Measurements from ENCODE around the gene RDX.
"Not testable (repeated sequence)": the region's sequence is repeated elsewhere in the genome, so short reads cannot be mapped to it uniquely, and the experiment has no call there.

RDX gene

DNA sequence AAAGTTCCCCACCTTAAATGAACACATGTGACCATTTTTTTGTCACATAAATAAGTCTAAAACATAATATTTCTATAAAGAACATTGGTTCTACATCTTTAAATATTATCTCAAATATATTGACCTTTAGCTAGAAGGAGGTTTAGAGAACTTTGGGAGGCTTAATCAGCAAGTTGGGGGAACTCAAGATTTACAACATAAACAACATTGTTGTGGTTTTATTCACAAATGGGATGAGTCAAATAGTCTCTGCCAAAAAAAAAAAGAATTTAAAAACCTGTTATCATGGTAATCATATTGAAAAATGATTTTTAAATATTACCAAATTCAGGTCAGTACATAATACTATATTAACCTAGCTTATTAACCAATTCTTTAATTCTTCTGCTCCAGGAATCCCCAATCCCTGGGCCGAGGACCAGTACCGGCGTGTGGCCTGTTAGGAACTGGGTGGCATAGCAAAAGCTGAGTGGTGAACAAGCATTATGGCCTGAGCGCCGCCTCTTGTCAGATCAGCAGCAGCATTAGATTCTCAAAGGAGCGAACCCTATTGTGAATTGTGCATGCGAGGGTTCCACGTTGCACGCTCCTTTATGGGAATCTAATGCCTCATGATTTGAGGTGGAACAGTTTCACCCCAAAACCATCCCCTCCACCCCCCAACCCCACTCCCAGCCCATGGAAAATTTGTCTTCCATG is 98.2 kb downstream of the RDX start:
- DNase-seq, result no peak

DNA sequence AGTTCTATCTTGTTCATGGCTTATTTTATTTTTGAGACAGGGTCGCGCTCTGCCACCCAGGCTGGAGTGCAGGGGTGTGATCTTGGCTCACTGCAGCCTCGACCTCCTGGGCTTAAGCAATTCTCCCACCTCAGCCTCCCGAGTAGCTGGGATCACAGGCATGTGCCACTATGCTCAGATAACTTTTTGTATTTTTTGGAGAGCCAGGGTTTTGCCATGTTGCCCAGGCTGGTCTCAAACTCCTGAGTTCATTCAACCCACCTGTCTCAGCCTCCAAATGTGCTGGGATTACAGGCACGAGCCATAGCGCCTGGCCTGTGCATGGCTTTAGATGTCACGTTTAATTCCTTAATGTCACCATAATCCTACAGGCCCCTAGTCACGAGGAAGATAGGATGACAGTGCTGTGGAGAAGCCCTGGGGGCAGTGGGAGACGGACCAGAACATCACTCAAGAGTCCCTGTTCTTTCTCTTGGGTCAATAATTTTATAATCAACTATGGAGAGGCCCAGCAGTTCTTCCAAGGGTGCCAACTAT is 99.5 kb downstream of the RDX start:
- no peak for DNase-seq

DNA sequence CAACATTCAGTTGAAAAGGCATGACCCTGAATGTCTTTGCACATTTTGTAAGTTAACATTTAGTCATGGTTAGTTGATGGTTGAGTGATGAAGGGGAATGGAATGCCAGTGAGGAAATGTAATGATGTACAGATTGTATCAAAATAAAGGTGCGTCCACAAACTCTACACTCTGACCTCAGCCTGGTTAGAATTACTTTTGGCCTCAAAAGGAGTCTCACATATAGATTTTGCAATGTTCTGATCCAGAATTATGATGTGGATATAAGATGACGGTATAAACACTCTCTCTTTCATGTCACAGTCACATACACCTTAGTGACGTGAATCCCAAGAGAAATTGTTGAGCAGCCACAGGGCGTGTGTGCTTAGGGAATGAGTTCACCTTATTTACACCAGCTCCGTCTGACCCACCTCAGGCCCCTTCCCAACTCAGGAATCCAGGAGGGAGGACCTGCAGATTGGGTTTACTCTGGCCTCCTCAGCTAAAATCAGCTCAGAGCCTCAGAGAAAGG is 100.1 kb downstream of the RDX start:
- DNase-seq, result no peak

DNA sequence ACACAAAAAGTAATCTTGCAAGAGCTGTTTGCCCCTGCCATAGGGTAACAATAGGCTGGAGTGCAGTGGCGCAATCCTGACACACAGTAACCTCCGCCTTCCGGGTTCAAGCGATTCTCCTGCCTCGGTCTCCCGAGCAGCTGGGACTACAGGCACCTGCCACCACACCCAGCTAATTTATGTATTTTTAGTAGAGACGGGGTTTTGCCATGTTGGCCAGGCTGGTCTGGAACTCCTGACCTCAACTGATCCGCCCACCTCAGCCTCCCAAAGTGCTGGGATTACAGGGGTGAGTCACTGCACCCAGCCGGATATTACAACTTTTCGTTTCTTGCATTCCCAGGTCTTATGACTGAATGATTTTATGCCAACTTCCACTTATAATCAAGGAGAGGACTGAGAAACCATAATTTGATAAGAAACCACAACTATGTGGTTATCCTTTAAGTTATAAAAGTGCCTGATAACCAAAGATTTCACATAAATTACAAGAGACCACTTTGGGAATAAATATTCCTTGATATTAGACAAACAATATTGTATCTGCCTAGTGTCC is 102.1 kb downstream of the RDX start:
- DNase-seq, result peak in 1 of 2 experiments; percentile 8

DNA sequence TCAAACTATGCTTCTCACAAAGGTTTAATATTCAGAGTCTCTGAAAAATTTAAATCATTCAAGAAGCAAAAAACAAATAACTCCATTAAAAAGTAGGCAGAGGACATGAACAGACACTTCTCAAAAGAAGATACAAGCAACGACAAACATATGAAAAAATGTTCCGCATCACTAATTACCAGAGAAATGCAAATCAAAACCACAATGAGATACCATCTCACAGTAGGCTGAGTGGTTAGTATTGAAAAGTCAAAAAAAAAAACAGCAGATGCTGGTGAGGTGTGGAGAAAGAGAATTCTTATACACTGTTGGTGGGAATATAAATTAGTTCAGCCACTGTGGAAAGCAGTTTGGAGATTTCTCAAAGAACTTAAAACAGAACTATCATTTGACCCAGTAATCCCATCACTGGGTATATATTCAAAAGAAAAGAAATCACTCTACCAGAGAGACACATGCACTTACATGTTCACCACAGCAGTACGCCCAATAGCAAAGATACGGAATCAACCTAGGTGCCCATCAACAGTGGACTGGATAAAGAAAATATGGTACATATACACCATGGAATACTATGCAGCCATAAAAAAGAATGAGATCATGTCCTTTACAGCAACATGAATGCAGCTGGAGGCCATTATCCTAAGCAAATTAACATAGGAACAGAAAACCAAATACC is 103.7 kb downstream of the RDX start:
- not testable (repeated sequence) for DNase-seq

DNA sequence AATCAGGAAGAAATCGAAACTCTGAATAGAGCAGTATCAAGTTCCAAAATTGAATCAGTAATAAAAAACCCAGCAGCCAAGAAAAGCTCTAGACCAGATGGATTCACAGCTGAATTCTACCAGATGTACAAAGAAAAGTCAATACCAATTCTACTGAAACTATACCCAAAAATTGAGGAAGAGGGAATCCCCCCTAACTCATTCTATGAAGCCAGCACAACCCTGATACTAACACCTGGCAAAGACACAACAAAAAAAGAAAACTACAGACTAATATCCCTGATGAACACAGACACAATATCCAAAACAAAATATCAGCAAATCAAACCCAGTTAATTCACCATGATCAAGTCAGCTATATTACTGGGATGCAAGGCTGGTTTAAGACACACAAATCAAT is 105.5 kb downstream of the RDX start:
- DNase-seq, result no peak

DNA sequence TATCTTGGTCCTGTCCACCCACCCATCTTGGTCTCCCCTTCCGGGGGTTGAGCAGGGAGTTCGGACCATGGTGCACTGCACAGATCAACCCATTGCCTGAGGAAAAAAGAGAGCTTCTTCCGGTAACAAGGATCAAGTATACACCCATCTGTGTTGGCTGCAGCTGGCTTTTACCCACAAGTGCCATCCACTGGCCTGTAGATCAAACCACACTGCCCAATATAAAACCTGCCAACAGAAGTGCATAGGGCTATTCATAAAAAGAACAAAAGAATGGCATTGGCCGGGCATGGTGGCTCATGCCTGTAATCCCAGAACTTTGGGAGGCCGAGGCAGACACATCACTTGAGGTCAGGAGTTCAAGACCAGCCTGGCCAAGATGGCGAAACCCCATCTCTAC is 108.7 kb downstream of the RDX start:
- no peak for DNase-seq

DNA sequence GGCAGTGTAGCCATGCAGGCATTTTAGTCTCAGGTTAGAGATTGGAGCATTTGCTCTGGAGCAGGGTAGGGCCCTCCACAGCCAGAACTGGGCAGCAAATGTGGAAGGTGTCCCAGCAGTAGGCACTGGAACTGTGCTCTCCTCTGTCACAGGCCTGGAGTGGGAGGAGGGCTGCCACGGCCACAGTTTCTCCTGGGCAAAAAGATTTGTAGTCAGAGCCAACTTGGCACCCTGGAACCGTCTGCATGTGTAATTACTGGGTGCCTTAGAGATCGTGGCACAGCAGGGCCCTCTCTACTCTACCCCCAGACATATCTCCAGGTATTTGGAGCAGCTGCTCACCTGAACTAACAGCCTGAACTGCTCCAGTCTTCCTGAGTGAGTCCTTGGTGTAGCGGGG is 109.5 kb downstream of the RDX start:
- DNase-seq, result no peak

DNA sequence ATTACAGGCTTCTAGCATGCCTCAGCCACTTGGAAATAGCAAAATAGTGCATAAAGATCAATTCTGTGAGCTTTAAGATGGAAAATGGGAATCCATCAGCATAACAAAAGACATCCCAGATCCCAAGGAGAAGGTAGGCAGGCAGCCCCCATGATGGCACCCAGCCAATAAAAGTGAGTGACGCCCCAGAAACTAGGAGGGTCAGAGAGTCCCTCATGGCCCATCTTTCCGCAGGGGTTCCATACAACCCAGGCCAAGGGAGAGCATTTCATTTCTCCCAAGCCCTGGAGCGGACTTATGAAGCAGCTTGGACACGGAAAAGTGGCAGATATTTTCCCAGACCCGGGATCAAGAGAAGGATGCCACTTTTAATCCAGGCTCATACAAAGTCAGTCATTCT is 110.0 kb downstream of the RDX start:
- DNase-seq, result no peak

DNA sequence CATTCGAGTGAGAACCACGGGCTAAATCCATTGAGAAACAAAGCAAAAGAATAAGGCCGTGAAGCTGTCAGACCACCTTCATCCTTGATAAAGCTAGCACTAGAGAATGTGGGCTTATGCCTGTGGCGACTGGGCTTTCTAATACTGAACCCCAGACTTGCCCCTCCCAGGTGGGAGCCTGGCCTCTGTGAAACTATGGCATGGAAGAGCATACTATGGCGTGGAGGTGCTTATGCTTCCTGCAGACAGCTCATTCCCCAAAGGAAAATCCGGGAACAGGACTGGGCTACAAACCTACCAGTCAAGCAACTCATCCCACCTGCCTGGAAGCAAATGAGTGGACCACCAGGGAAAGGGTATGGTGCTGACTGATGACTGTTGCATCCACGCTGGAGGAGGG is 110.8 kb downstream of the RDX start:
- DNase-seq, result no peak

DNA sequence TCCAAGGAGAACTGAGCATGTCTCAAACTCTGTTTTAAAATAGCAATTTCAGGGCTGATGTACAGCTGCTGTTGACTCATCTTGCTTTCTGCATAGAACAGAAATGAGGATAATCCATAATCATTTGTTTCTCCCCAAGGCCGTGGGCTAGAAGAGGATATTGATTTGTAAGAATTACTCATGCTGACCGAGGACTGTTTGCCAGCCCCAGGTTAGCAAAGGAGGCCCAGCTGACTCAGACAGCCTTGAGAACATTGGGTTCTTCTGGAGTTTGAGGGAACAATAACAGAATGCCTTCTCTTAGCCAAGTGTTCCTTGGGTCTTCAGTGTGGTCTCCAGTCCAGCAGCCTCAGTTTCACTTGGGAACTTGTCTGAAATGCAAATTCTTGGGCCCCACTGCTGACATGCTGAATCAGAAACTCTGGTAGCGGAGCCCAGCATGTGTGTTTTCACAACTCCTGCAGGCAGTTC is 111.3 kb downstream of the RDX start:
- no peak for DNase-seq

DNA sequence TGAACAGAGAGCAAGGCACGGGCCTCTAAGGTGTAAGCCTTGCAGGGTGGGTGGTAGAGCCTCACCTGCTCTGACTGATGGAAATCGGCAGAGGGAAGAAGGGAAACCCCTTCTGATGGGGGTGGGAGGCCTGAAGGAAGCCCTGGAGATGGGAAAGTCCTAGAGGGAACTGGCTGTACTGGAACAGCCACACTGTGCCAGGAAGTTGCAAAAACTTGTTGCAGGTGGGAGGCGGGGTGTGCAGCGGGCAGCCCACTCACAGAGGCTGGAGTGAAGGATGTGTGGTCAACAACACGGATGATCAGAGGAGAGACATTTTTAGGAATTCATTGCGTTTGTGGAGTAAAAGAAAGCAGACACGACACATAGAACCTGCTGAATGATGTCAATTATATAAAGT is 112.0 kb downstream of the RDX start:
- DNase-seq, result no peak

DNA sequence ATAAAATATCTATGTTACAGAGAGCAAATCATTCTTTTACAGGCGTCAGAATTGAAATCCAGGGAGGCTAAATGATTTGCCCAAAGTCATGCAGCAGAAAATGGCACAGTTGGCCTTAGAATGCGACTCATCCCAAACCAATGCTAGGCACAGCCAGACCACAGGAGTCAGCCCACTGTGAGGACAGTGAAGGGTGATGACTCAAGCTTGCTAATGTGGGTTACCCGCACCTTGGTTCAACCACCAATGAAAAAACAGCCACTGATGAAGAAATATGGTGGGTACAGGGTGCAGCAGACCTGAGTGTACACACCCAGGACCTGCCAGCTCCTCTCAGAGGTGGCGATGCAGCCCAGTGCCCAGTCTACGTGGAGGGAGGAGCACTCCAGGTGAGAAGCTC is 113.5 kb downstream of the RDX start:
- no peak for DNase-seq

DNA sequence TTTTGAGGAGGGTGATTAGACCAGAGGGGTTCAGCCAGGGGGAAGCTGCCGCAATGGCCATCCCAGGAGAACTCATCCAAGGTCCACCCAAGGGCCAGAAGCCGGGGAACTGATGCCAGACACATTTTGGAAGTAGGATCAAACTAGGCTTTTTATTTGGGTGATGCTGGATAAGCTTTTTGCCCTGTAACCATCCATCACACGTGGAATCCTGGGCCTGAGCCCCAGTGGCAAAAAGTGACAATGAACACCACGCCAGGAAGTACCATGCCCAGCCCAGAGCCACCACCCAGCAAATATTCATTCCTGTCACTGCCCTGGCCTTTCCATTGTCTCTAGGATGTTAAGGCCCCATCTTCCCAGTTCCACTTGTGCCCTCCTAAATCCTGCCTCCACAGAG is 117.3 kb downstream of the RDX start:
- DNase-seq, result no peak

DNA sequence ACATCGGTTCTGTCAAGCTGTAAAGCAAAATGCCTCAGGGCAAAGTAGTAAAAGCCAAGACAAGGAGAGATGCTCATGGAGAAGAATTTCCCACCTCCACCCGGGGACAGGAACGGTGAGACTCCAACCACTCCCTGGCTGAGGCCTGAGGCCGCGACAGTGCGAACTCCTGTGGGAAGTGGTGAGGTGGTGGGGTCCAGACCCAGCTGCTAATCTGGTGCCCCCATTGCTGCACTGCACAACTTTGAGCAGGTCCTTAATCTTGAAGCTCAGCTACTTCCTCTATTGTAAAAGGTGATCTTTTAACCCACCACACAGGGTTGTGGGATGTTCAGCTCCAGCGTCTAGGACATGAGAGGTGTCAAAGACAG is 119.3 kb downstream of the RDX start:
- DNase-seq, result no peak

DNA sequence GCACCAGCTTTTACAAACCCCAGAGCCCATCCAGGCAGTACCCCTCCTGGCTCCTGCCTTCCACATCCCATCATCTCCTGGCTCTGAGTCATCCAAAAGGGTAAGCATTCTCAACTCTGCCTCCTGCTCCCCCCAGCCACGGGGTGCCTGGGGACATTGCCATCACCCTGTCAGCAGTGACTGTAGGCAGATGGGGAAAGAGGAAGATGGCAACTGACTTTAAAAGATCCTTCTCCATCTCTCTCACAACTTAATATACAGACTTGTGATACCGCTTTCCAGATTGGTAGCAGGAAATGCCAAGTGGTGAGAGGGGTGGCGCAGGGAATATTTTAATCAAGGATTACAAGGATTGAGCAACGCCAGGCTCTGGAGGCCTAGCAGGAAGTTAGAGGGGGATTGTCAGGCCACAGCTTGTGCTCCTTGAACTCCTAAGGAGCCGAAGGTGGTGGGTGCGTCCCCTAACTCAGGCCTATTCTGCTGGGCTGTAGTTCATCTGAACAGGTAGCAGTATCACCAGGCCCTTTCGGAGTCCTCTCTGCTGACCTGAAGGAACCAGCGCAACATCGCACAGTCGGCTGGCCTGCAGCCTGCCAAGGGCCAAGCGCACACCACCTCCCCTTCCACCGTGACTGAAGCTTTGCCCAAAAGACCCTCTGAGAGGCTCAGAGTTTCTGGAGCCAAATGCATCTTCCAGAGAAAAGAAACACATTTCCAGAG is 119.9 kb downstream of the RDX start:
- DNase-seq, result no peak

DNA sequence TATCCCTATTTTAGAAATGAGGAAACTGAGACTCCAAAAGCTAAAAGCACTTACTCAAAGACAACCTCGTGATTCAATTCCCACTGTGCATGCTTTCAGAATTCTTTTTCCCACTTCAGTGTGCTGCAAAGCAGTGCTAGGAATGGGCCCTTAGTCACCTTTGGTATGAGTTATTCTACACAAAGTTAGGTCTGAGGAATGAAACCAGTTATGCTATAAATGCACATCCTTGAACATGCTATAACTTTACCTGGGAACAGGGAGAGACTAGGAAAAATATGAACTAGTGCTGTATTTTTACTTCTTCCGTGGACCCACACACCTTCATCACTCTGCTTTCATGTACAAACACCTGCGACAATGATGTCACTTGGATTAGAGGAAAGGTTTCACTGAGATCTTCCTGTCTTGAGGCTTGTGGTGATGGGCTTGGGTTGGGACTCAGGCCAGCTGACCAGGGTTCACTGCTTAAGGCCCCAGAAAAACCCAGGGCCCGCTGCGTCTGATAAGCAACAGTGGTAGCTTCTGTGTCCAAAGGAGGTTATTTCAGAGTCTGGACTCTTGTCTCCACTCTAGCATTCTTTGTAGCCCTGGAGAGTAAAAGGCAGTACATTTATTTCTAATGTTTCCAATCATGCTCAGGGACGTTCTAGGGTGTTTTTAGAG is 121.6 kb downstream of the RDX start:
- DNase-seq, result no peak

DNA sequence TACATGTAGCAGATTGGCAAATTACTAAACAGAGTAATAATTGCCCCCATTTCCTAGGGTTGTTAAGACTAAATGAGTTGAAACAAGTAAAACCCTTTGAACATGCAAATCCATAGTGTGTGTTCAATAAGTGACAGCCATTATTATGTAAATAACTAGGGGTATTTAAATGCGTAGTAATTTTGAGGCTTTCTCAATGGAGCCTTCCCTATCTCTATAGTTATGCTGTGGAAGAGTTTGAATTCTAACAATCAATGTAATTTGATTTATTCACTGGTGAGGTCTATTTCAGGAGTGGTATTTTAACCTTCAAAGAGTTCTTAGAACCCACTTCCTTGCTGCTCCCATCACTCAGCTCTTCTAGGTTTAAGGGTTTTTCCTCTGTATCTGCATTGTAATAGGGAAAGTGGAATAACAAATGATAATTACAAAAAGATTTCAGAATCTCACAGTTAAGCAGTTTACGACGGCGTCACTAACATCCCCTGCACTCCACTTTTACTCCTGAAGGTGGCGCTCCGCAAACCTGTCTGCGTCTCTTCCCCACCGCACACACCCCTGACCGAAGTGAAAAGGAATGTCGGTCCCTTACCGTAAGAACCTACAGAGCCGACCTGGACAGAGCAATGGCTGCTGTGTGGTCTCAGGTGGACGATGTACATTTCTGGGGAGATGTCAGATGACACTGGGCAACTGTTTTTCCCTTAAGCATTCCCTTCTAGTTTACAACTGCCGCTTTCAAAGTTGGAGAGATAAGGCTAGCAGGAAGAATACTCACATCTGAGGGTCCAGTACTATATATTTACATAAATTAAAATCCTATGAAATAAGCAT is 122.4 kb downstream of the RDX start:
- no peak for DNase-seq

DNA sequence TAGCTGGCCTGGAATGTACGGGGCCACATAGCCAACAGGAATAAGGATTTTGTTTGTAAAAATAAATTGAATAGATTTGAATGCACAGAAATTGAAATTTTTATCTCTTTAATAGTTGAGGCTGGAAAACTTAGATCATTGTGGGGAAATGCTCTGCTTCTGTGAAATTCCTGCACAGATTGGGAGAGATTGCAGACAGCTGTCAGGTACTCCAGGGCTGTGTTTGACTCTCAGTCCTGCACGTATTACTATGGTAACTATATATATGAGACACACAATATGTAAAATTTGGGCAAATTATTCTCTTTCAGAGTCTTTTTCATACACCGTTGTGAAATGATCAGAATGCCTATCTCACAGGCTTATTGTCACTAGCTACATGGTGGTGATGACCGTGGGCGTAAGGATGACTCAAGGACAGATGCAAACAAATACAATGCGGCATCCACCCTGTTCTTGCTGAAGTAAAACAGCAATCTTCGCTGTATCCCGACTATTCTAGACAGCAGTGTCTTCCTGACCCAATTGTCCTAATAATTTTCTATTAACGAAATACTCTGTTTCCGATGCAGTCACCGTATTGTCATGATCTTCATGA is 123.8 kb downstream of the RDX start:
- DNase-seq, result no peak

DNA sequence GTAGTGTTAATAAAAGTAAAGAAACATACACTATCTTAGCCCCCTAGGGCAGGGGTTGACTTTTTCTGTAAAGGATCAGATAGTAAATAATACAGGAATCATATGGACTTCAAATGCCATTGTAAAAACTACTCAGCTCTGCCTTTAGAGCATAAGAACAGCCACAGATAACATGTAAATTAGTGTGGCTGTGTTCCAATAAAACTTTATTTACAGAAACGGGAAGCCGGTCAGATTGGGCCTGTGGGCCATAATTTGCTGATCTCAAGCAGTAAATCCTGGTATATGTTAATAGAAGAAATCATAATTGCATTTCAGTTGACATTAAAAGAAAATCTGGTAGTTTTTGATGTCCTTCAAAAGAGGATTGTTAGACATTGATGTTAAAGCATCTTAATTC is 126.7 kb downstream of the RDX start:
- no peak for DNase-seq

DNA sequence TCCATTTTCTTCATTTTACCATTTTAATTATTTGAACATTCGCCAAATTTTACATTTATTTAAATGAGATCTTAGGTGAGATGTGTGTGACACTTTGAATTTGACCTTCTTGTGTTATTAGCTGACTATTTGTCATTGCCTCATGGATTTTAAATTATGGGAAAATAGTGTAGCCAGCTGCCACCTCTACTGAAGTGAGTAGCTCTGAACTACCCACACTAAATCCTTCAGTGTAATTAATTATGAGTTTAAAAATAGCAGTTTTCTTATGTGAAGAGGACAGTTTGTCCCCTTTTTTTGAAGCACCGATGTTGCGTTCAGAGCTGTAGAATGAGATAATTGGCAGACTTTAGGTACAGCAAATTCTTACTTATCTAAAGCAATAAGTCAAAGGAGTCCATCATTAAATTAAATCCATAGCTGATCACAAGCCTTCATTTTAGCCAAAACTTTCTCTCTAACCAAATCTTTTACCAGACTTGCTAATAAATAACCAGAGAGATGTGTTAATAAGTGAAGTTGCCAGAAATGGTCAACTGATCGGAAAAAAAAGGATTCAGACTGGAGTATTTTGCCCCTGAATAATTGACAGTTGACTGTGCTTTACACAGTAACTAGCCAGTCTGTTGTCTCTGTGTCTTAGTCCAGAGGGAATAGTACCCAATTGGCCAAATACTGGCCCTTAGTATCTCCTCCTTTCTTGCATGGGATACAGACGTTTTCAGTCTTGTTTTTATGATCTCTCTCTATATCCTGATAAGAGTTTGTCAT is 128.2 kb downstream of the RDX start:
- DNase-seq, result no peak

Measured in AML-193 (cell line).